ENCODE results near the gene BEAN1. TPM values are rescaled to one million over a fixed set of nuclear protein-coding genes. Genes with fewer than 3 reads are reported as not detected.

Gene BEAN1
- total RNA-seq, 1 experiment from 2014 or later = 0.61 TPM

- Histone ChIP-seq H3K9ac (ENCODE audit: low read length) (no peak overlapping the region), H3K27me3 (ENCODE audit: insufficient read depth, low read length) (peaks cover 24% of the 10 kb centered on the region; the same call in 1 of the 2 replicates), H3K9me2 (ENCODE audit: insufficient read depth) (no peaks in the 10 kb centered on the region), H4K20me1 (ENCODE audit: insufficient read depth) (no peaks in the 10 kb centered on the region), H3K36me3 (ENCODE audit: control insufficient read depth in 1 of 2, insufficient read depth in 2 of 2, low read length in 2 of 2) (no peaks in the 10 kb centered on the region), H3K79me2 (ENCODE audit: insufficient read depth, low read length) (no peaks in the 10 kb centered on the region), H3K4me2 (ENCODE audit: low read length) (no peak overlapping the region), H3K4me3 (replicated peaks in 1 of 2; ENCODE audit: low read depth in 1 of 2, low read length in 2 of 2) (no peak overlapping the region), H3K27ac (ENCODE audit: low read depth, low read length) (no peak overlapping the region), H3K9me3 (ENCODE audit: control insufficient read depth in 1 of 2, insufficient read depth in 1 of 2, low read depth in 1 of 2, low read length in 2 of 2) (no peaks in the 10 kb centered on the region), H3K4me1 (ENCODE audit: control insufficient read depth in 1 of 2, insufficient read depth in 2 of 2, low read length in 2 of 2) (peaks cover 7 to 12% of the 10 kb centered on the region in 2 experiments), H2AFZ (ENCODE audit: low read depth, low read length, poor library complexity, severe bottlenecking) (no peak overlapping the region)
- intact Hi-C loops (cut with micrococcal nuclease) = no loop called here
- DNase-seq (ENCODE audit: low read depth, low spot score) = no peak
- TF ChIP-seq MAX (IDR thresholded peaks at IDR 0.05) = no peak
- no peak for TF ChIP-seq ZFX (IDR thresholded peaks at IDR 0.05)
- TF ChIP-seq, protein P1, sequence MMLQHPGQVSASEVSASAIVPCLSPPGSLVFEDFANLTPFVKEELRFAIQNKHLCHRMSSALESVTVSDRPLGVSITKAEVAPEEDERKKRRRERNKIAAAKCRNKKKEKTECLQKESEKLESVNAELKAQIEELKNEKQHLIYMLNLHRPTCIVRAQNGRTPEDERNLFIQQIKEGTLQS (IDR thresholded peaks at IDR 0.05) = no peak
- TF ChIP-seq POLR2A (IDR thresholded peaks at IDR 0.05; ENCODE audit: borderline replicate concordance, extremely low read depth, insufficient read depth, insufficient read length) = no peak
- TF ChIP-seq TCF7L2 (IDR thresholded peaks at IDR 0.05; ENCODE audit: borderline replicate concordance, extremely low read depth, insufficient read depth, insufficient read length) = no peak
- no peak for TF ChIP-seq SIN3A (IDR thresholded peaks at IDR 0.05; ENCODE audit: low read depth)
- TF ChIP-seq EGR1 (IDR thresholded peaks at IDR 0.05; ENCODE audit: low read depth) = no peak
- TF ChIP-seq RAD21 (IDR thresholded peaks at IDR 0.05; ENCODE audit: low read depth) = no peak
- no peak for TF ChIP-seq ELF1 (IDR thresholded peaks at IDR 0.05; ENCODE audit: borderline replicate concordance, low read depth)
- TF ChIP-seq, protein P2, sequence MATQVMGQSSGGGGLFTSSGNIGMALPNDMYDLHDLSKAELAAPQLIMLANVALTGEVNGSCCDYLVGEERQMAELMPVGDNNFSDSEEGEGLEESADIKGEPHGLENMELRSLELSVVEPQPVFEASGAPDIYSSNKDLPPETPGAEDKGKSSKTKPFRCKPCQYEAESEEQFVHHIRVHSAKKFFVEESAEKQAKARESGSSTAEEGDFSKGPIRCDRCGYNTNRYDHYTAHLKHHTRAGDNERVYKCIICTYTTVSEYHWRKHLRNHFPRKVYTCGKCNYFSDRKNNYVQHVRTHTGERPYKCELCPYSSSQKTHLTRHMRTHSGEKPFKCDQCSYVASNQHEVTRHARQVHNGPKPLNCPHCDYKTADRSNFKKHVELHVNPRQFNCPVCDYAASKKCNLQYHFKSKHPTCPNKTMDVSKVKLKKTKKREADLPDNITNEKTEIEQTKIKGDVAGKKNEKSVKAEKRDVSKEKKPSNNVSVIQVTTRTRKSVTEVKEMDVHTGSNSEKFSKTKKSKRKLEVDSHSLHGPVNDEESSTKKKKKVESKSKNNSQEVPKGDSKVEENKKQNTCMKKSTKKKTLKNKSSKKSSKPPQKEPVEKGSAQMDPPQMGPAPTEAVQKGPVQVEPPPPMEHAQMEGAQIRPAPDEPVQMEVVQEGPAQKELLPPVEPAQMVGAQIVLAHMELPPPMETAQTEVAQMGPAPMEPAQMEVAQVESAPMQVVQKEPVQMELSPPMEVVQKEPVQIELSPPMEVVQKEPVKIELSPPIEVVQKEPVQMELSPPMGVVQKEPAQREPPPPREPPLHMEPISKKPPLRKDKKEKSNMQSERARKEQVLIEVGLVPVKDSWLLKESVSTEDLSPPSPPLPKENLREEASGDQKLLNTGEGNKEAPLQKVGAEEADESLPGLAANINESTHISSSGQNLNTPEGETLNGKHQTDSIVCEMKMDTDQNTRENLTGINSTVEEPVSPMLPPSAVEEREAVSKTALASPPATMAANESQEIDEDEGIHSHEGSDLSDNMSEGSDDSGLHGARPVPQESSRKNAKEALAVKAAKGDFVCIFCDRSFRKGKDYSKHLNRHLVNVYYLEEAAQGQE (IDR thresholded peaks at IDR 0.05; ENCODE audit: low read depth) = no peak
- TF ChIP-seq SP1 (IDR thresholded peaks at IDR 0.05; ENCODE audit: low read depth) = no peak
- no peak for TF ChIP-seq EZH2 (IDR thresholded peaks at IDR 0.05)
- no peak for TF ChIP-seq SRF (IDR thresholded peaks at IDR 0.05; ENCODE audit: low read depth)
- TF ChIP-seq EZH2phosphoT487 (IDR thresholded peaks at IDR 0.05; ENCODE audit: borderline replicate concordance) = no peak
- TF ChIP-seq CEBPB (IDR thresholded peaks at IDR 0.05; ENCODE audit: low read depth) = no peak
- TF ChIP-seq JUND (IDR thresholded peaks at IDR 0.05) = no peak
- no peak for TF ChIP-seq POLR2AphosphoS5 (IDR thresholded peaks at IDR 0.05; ENCODE audit: low read depth, low read length)
- no peak for ATAC-seq
- RAD21 ChIA-PET (ENCODE audit: low non-redundant PET in 1 of 2, low total read pairs in 2 of 2, uncharacterized antibody in 2 of 2, unreplicated experiment in 2 of 2) = interaction anchor here in 1 of 2 experiments (0.6 kb wide), 1 partner anchor 67 kb away, joined by 3 read pairs; no protein-coding TSS in a partner anchor
- POLR2A ChIA-PET = no interaction called here
- BruUV-seq (replicated peaks) = no TSS peak
- CTCF ChIA-PET = no interaction called here
Measured at GRCh38 chr16:66428682-66429251, 1.7 kb downstream of the BEAN1 start.

Measured in HCT116 (cell line).